Stomach (tissue), 4 donors: Measurements from ENCODE around the gene MUC6.

ENCODE experiments used
- CTCF ChIP-seq, 7 experiments: fragments of 450-650 bp in 4 of 7; fragments of 200-600 bp in 3 of 7; sonication (generic) in 3 of 7; IDR thresholded peaks; one replicate each; pipeline ENCODE4 v1.5.1; 2016 to 2019; ENCODE audit warnings: antibody characterized with exemption in 7 of 7, control low read depth in 2 of 7, mild to moderate bottlenecking in 1 of 7
- POLR2A ChIP-seq, 4 donors: fragments of 450-650 bp; IDR thresholded peaks; one replicate each; pipeline ENCODE4 v1.6.1; 2016; ENCODE audit warnings: antibody characterized with exemption in 4 of 4, control low read depth in 2 of 4, mild to moderate bottlenecking in 1 of 4, moderate library complexity in 1 of 4

- no peak for TF ChIP-seq CTCF (IDR thresholded peaks at IDR 0.05)
- no peak for TF ChIP-seq POLR2A (IDR thresholded peaks at IDR 0.05)
Measured at GRCh38 chr11:1019321-1019910, 17.1 kb downstream of the MUC6 start.
